AG09319 (cell line): ENCODE results near the gene KIAA1586.
"Not testable (repeated sequence)": the region's sequence is repeated elsewhere in the genome, so short reads cannot be mapped to it uniquely, and the experiment has no call there.

Experiments used
- DNase-seq: peaks from one replicate; pipeline ENCODE4 v3.0.0-alpha.2; 2010; ENCODE audit warnings: low read depth; ENCODE audit errors: extremely low read depth
- CTCF ChIP-seq: IDR thresholded peaks from 2 replicates; pipeline ENCODE4 v1.5.1; 2011; ENCODE audit warnings: low read depth, mild to moderate bottlenecking, inconsistent platforms, low read length, moderate library complexity

The KIAA1586 gene

GRCh38 chr6:57075092-57075491, 28.6 kb downstream of the KIAA1586 start:
- DNase-seq = no peak
- no peak for TF ChIP-seq CTCF

GRCh38 chr6:57078531-57079207, 32.2 kb downstream of the KIAA1586 start:
- TF ChIP-seq CTCF = no peak
- no peak for DNase-seq

- TF ChIP-seq CTCF = no peak
Measured at GRCh38 chr6:57085471-57085870, 39.0 kb downstream of the KIAA1586 start.

GRCh38 chr6:57086843-57087242, 40.4 kb downstream of the KIAA1586 start:
- no peak for DNase-seq
- TF ChIP-seq CTCF = no peak

More at GRCh38 chr6:57085471-57085870, 39.0 kb downstream of the KIAA1586 start:
- no peak for DNase-seq

GRCh38 chr6:57087916-57088315, 41.4 kb downstream of the KIAA1586 start:
- no peak for DNase-seq
- no peak for TF ChIP-seq CTCF

GRCh38 chr6:57089265-57089664, 42.8 kb downstream of the KIAA1586 start:
- no peak for TF ChIP-seq CTCF
- no peak for DNase-seq

- TF ChIP-seq CTCF = no peak
- peak; percentile 84 for DNase-seq
Measured at GRCh38 chr6:57089687-57090457, 43.4 kb downstream of the KIAA1586 start, which contains the start of gene ZNF451. Gene ZNF451 (plus strand): TSS chr6:57090188. CDS start chr6:57090254, 66 bp downstream.

- DNase-seq = not testable (repeated sequence)
Measured at GRCh38 chr6:57090458-57091067, 44.1 kb downstream of the KIAA1586 start.

GRCh38 chr6:57091375-57091774, 44.9 kb downstream of the KIAA1586 start:
- DNase-seq = not testable (repeated sequence)
